Loucy (cell line): ENCODE measurements around the gene NR1I3.
A peak's percentile ranks its signal among the peaks of the same experiment; 100 is the strongest.
"Not testable (repeated sequence)": the region's sequence is repeated elsewhere in the genome, so short reads cannot be mapped to it uniquely, and the experiment has no call there.

ENCODE experiments used
- H2AFZ ChIP-seq: fragments of 200-600 bp; sonication (generic); 2 replicates; pipeline ENCODE4 v1.6.0; 2016; ENCODE audit warnings: antibody characterized with exemption, mild to moderate bottlenecking, low read length, moderate library complexity
- H3F3A ChIP-seq: fragments of 200-600 bp; 2 replicates; pipeline ENCODE4 v1.6.0; 2016; ENCODE audit warnings: antibody characterized with exemption, low read depth, mild to moderate bottlenecking
- H3K27me3 ChIP-seq: fragments of 200-600 bp; sonication (generic); 2 replicates; pipeline ENCODE4 v1.6.1; 2014; ENCODE audit warnings: low read length, mild to moderate bottlenecking; ENCODE audit not compliant: insufficient read depth, poor library complexity, severe bottlenecking
- H3K36me3 ChIP-seq: fragments of 200-600 bp; sonication (generic); 2 replicates; pipeline ENCODE4 v1.6.1; 2016; ENCODE audit warnings: low read length; ENCODE audit not compliant: insufficient read depth
- H3K4me1 ChIP-seq: fragments of 200-600 bp; sonication (generic); 2 replicates; pipeline ENCODE4 v1.5.1; 2014; ENCODE audit warnings: low read length, mild to moderate bottlenecking; ENCODE audit not compliant: insufficient read depth, poor library complexity, severe bottlenecking
- H3K4me2 ChIP-seq: fragments of 200-600 bp; sonication (generic); 2 replicates; pipeline ENCODE4 v1.6.0; 2014; ENCODE audit warnings: antibody characterized with exemption, low read length, low read depth, mild to moderate bottlenecking; ENCODE audit not compliant: poor library complexity, severe bottlenecking
- H3K4me3 ChIP-seq: fragments of 200-600 bp; sonication (generic); 2 replicates; pipeline ENCODE4 v1.5.1; 2014; ENCODE audit warnings: low read length, mild to moderate bottlenecking, mixed read lengths; ENCODE audit not compliant: poor library complexity, severe bottlenecking
- H3K79me2 ChIP-seq: fragments of 200-600 bp; sonication (generic); 2 replicates; pipeline ENCODE4 v1.6.1; 2014; ENCODE audit warnings: low read length; ENCODE audit not compliant: insufficient read depth
- H3K9ac ChIP-seq: fragments of 200-600 bp; sonication (generic); 2 replicates; pipeline ENCODE4 v1.6.0; 2014; ENCODE audit warnings: mild to moderate bottlenecking, low read depth, low read length, moderate library complexity; ENCODE audit not compliant: poor library complexity, severe bottlenecking
- H3K9me2 ChIP-seq: fragments of 200-600 bp; sonication (generic); replicated peaks from 2 replicates; pipeline ENCODE4 v1.6.1; 2016; ENCODE audit warnings: low read depth, low read length, mixed read lengths
- H3K9me3 ChIP-seq: fragments of 200-600 bp; sonication (generic); 2 replicates; pipeline ENCODE4 v1.6.1; 2014; ENCODE audit warnings: mild to moderate bottlenecking, antibody characterized with exemption, low read length, low read depth; ENCODE audit not compliant: insufficient read depth
- H4K20me1 ChIP-seq: fragments of 200-600 bp; sonication (generic); 2 replicates; pipeline ENCODE4 v1.6.0; 2014; ENCODE audit warnings: antibody characterized with exemption, low read length, mild to moderate bottlenecking; ENCODE audit not compliant: insufficient read depth, poor library complexity, severe bottlenecking
- CTCF ChIP-seq: fragments of 200-600 bp; sonication (generic); conservative IDR thresholded peaks from 2 replicates; pipeline ENCODE4 v1.5.1; 2014; ENCODE audit warnings: mild to moderate bottlenecking, antibody characterized with exemption, low read length
- EZH2phosphoT487 ChIP-seq: fragments of 200-600 bp; IDR thresholded peaks from 2 replicates; pipeline ENCODE4 v1.6.1; 2018; ENCODE audit warnings: antibody characterized with exemption, mild to moderate bottlenecking, moderate library complexity, borderline replicate concordance

Gene NR1I3

DNA sequence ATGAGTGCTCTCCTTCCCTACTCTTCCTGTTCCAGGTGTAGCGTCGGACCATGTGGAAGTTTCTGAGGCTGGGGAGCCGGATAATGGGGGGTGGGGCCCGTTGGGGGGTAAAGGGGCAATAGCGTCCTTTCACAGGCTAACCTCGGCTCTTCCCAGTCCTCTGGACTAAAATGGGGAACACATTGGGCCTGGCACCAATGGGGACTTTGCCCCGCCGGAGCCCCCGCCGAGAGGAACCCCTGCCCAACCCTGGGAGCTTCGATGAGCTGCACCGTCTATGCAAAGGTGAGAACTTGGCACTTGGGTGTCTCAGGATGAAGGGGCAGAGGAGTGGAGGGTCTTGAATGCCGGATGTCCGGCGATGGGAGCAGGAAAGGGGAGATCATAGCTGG lies 11.7 kb downstream of the NR1I3 start:
- Histone ChIP-seq H3K9me3 (no peaks in the 10 kb centered on the region), H4K20me1 (no peaks in the 10 kb centered on the region), H3K36me3 (no peaks in the 10 kb centered on the region; the same call in 1 of the 2 replicates), H3K4me1 (peaks cover 21% of the 10 kb centered on the region), H3K79me2 (0 out of 2 replicates have a peak, but pooled peaks cover 4% of the 10 kb centered on the region), H3K9ac (peak overlapping the region; percentile 77), H3K27me3 (no peaks in the 10 kb centered on the region), H3K9me2 (no peaks in the 10 kb centered on the region), H3F3A (no peaks in the 10 kb centered on the region), H3K4me2 (peak overlapping the region; percentile 77), H2AFZ (peak overlapping the region; percentile 72), H3K4me3 (peak overlapping the region; percentile 82)
- no peak for TF ChIP-seq EZH2phosphoT487

- TF ChIP-seq EZH2phosphoT487 = no peak
- TF ChIP-seq CTCF = peak; percentile 73
- no peaks in the 10 kb centered on the region; the same call in 1 of the 2 replicates for H3K36me3 ChIP-seq
Measured at GRCh38 chr1:161225534-161226319, 12.3 kb downstream of the NR1I3 start, which contains the start of gene TOMM40L. TSS of gene TOMM40L (plus strand) at chr1:161226060. CDS start at chr1:161226490, 430 bp downstream.

DNA sequence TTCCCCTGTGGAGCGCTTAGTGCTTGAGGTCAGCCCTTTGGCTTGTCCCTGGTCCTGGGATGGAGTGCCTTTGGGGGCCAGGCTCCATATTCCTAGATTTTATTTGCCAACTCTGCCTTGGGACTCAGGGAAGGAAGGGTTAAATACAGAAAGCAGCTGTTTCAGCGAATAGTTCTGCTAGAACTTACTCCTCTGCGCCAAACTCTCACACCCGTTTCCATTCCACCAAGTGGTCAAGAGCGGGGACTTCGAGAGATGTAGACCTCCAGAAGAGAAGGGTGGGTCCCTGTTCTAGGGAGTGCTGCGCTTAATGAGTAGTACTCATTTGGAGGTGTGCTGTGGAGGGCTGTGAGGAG lies 12.8 kb downstream of the NR1I3 start:
- H3K9ac ChIP-seq = no peak overlapping the region
- H2AFZ ChIP-seq = peak overlapping the region; percentile 92
- H3K4me1 ChIP-seq = peaks cover 21% of the 10 kb centered on the region
- no peaks in the 10 kb centered on the region for H4K20me1 ChIP-seq
- TF ChIP-seq CTCF = no peak
- no peak for TF ChIP-seq EZH2phosphoT487
- H3F3A ChIP-seq = no peaks in the 10 kb centered on the region
- no peaks in the 10 kb centered on the region; the same call in 1 of the 2 replicates for H3K36me3 ChIP-seq
- H3K79me2 ChIP-seq = 0 out of 2 replicates have a peak, but pooled peaks cover 4% of the 10 kb centered on the region
- H3K27me3 ChIP-seq = no peaks in the 10 kb centered on the region
- peak overlapping the region; percentile 4 for H3K4me3 ChIP-seq
- no peaks in the 10 kb centered on the region for H3K9me2 ChIP-seq
- no peaks in the 10 kb centered on the region for H3K9me3 ChIP-seq
- H3K4me2 ChIP-seq = peak overlapping the region; percentile 46

More at GRCh38 chr1:161225534-161226319, 12.3 kb downstream of the NR1I3 start, which contains the start of gene TOMM40L:
- Histone ChIP-seq H3K79me2 (0 out of 2 replicates have a peak, but pooled peaks cover 4% of the 10 kb centered on the region), H3K27me3 (no peaks in the 10 kb centered on the region), H3F3A (no peaks in the 10 kb centered on the region), H4K20me1 (no peaks in the 10 kb centered on the region), H3K4me1 (peaks cover 21% of the 10 kb centered on the region), H3K4me2 (peak within 1 kb of the TSS; percentile 77), H3K9me2 (no peaks in the 10 kb centered on the region), H2AFZ (peak within 1 kb of the TSS; percentile 92), H3K4me3 (peak within 1 kb of the TSS; percentile 82), H3K9me3 (no peaks in the 10 kb centered on the region), H3K9ac (peak within 1 kb of the TSS; percentile 77)

DNA sequence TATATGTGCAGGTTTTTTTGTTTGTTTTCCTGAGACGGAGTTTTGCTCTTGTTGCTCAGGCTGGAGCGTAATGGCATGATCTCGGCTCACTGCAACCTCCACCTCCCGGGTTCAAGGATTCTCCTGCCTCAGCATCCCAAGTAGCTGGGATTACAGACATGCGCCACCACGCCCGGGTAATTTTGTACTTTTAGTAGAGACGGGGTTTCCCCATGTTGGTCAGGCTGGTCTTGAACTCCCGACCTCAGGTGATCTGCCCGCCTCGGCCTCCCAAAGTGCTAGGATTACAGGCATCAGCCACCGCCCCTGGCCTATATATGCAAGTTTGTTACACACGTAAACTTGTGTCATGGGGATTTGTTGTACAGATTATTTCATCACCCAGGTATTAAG lies 13.3 kb downstream of the NR1I3 start:
- not testable (repeated sequence) for H3K9me3 ChIP-seq, H3K4me2 ChIP-seq, H3K36me3 ChIP-seq, H3K9ac ChIP-seq, H3K27me3 ChIP-seq, H4K20me1 ChIP-seq, H3K79me2 ChIP-seq, H3F3A ChIP-seq, H2AFZ ChIP-seq, H3K9me2 ChIP-seq, H3K4me3 ChIP-seq
- peaks cover 21% of the 10 kb centered on the region for H3K4me1 ChIP-seq
